ENCODE results near the gene GFY.

The GFY gene

GRCh38 chr19:49415810-49416200 lies 9.4 kb upstream of the GFY start:
- no peaks in the 10 kb centered on the region for H4K20me1 ChIP-seq (ENCODE audit: insufficient read depth, low read length)
- H3K4me1 ChIP-seq (ENCODE audit: low read length): no peaks in the 10 kb centered on the region
- H3K36me3 ChIP-seq (replicated peaks; ENCODE audit: insufficient read depth, low read length): no peaks in the 10 kb centered on the region
- H3K4me2 ChIP-seq (ENCODE audit: low read depth, low read length): no peak overlapping the region
- no peak overlapping the region for H3K4me3 ChIP-seq (ENCODE audit: low read length)
- no peak overlapping the region for H3K9ac ChIP-seq (ENCODE audit: low read length)
- DNase-seq: no peak
- peaks cover 79% of the 10 kb centered on the region for H3K27me3 ChIP-seq (replicated peaks; ENCODE audit: insufficient read depth, low read length)
- no peak overlapping the region for H2AFZ ChIP-seq (ENCODE audit: low read length)
- H3K9me3 ChIP-seq (replicated peaks; ENCODE audit: insufficient read depth, low read length): no peaks in the 10 kb centered on the region
- H3K27ac ChIP-seq (ENCODE audit: low read length): no peak overlapping the region
- H3K9me2 ChIP-seq (replicated peaks; ENCODE audit: insufficient read depth, low read length): no peaks in the 10 kb centered on the region
- no peaks in the 10 kb centered on the region for H3K79me2 ChIP-seq (ENCODE audit: low read length)
- TF ChIP-seq EZH2 (optimal IDR thresholded peaks at IDR 0.05; ENCODE audit: low read depth, low read length) (no peak), EZH2phosphoT487 (IDR thresholded peaks at IDR 0.05; ENCODE audit: low read length) (no peak)
- no peaks in the 10 kb centered on the region for H3F3A ChIP-seq (ENCODE audit: insufficient read depth, low read length)

- Histone ChIP-seq H3K27ac (ENCODE audit: low read length) (no peak overlapping the region), H3K27me3 (replicated peaks; ENCODE audit: insufficient read depth, low read length) (peaks cover 91% of the 10 kb centered on the region), H2AFZ (ENCODE audit: low read length) (no peak overlapping the region), H3K79me2 (ENCODE audit: low read length) (no peaks in the 10 kb centered on the region), H3K4me3 (ENCODE audit: low read length) (no peak overlapping the region), H3K9me2 (replicated peaks; ENCODE audit: insufficient read depth, low read length) (no peaks in the 10 kb centered on the region), H3F3A (ENCODE audit: insufficient read depth, low read length) (no peaks in the 10 kb centered on the region), H4K20me1 (ENCODE audit: insufficient read depth, low read length) (no peaks in the 10 kb centered on the region), H3K9ac (ENCODE audit: low read length) (no peak overlapping the region), H3K9me3 (replicated peaks; ENCODE audit: insufficient read depth, low read length) (no peaks in the 10 kb centered on the region), H3K36me3 (replicated peaks; ENCODE audit: insufficient read depth, low read length) (no peaks in the 10 kb centered on the region), H3K4me2 (ENCODE audit: low read depth, low read length) (no peak overlapping the region), H3K4me1 (ENCODE audit: low read length) (no peaks in the 10 kb centered on the region)
- no peak for DNase-seq
- TF ChIP-seq CTCF (IDR thresholded peaks at IDR 0.05; ENCODE audit: low read length) (no peak), EZH2 (optimal IDR thresholded peaks at IDR 0.05; ENCODE audit: low read depth, low read length) (no peak), EZH2phosphoT487 (IDR thresholded peaks at IDR 0.05; ENCODE audit: low read length) (no peak)
These were observed 8.1 kb upstream of the GFY start for GRCh38 chr19:49417088-49417487.

- DNase-seq: no peak
- Histone ChIP-seq H3F3A (ENCODE audit: insufficient read depth, low read length) (no peaks in the 10 kb centered on the region), H3K9ac (ENCODE audit: low read length) (no peak overlapping the region), H2AFZ (ENCODE audit: low read length) (no peak overlapping the region), H3K4me3 (ENCODE audit: low read length) (no peak overlapping the region), H3K27ac (ENCODE audit: low read length) (no peak overlapping the region), H3K9me2 (replicated peaks; ENCODE audit: insufficient read depth, low read length) (no peaks in the 10 kb centered on the region), H3K36me3 (replicated peaks; ENCODE audit: insufficient read depth, low read length) (no peaks in the 10 kb centered on the region), H4K20me1 (ENCODE audit: insufficient read depth, low read length) (no peaks in the 10 kb centered on the region), H3K9me3 (replicated peaks; ENCODE audit: insufficient read depth, low read length) (no peaks in the 10 kb centered on the region), H3K27me3 (replicated peaks; ENCODE audit: insufficient read depth, low read length) (peaks cover 95% of the 10 kb centered on the region), H3K4me1 (ENCODE audit: low read length) (0 out of 2 replicates have a peak, but pooled peaks cover 3% of the 10 kb centered on the region), H3K4me2 (ENCODE audit: low read depth, low read length) (no peak overlapping the region), H3K79me2 (ENCODE audit: low read length) (no peaks in the 10 kb centered on the region)
- TF ChIP-seq EZH2 (optimal IDR thresholded peaks at IDR 0.05; ENCODE audit: low read depth, low read length): no peak
- no peak for TF ChIP-seq CTCF (IDR thresholded peaks at IDR 0.05; ENCODE audit: low read length)
These were observed 6.7 kb upstream of the GFY start for GRCh38 chr19:49418511-49418910.

- 0 out of 2 replicates have a peak, but pooled peaks cover 3% of the 10 kb centered on the region for H3K4me1 ChIP-seq (ENCODE audit: low read length)
- H3K4me2 ChIP-seq (ENCODE audit: low read depth, low read length): no peak overlapping the region
- no peak overlapping the region for H2AFZ ChIP-seq (ENCODE audit: low read length)
- peaks cover 95% of the 10 kb centered on the region for H3K27me3 ChIP-seq (replicated peaks; ENCODE audit: insufficient read depth, low read length)
- H4K20me1 ChIP-seq (ENCODE audit: insufficient read depth, low read length): no peaks in the 10 kb centered on the region
- no peak overlapping the region for H3K9ac ChIP-seq (ENCODE audit: low read length)
- no peaks in the 10 kb centered on the region for H3K9me2 ChIP-seq (replicated peaks; ENCODE audit: insufficient read depth, low read length)
- H3F3A ChIP-seq (ENCODE audit: insufficient read depth, low read length): no peaks in the 10 kb centered on the region
- TF ChIP-seq EZH2 (optimal IDR thresholded peaks at IDR 0.05; ENCODE audit: low read depth, low read length) (no peak), CTCF (IDR thresholded peaks at IDR 0.05; ENCODE audit: low read length) (no peak), EZH2phosphoT487 (IDR thresholded peaks at IDR 0.05; ENCODE audit: low read length) (no peak)
- no peaks in the 10 kb centered on the region for H3K9me3 ChIP-seq (replicated peaks; ENCODE audit: insufficient read depth, low read length)
- no peaks in the 10 kb centered on the region for H3K79me2 ChIP-seq (ENCODE audit: low read length)
- H3K27ac ChIP-seq (ENCODE audit: low read length): no peak overlapping the region
- no peak for DNase-seq
- H3K36me3 ChIP-seq (replicated peaks; ENCODE audit: insufficient read depth, low read length): no peaks in the 10 kb centered on the region
- H3K4me3 ChIP-seq (ENCODE audit: low read length): no peak overlapping the region
These were observed 6.0 kb upstream of the GFY start for GRCh38 chr19:49419173-49419572.
